Measurements from ENCODE around the gene GPR152. TPM values are rescaled to one million over a fixed set of nuclear protein-coding genes. Genes with fewer than 3 reads are reported as not detected.
A peak's percentile ranks its signal among the peaks of the same experiment; 100 is the strongest.
"Not testable (repeated sequence)": the region's sequence is repeated elsewhere in the genome, so short reads cannot be mapped to it uniquely, and the experiment has no call there.

Gene GPR152
- total RNA-seq, 1 donor, result not detected

- peak overlapping the region; percentile 99 for H2AFZ ChIP-seq (ENCODE audit: low read length)
- H3K4me3 ChIP-seq (ENCODE audit: insufficient read depth, low read length), result peak overlapping the region; percentile 82
- H3K9me3 ChIP-seq (ENCODE audit: low read depth, low read length), result no peaks in the 10 kb centered on the region
- no peak for DNase-seq (ENCODE audit: insufficient read length, low spot score, missing footprints)
- peaks cover 7% of the 10 kb centered on the region for H3K4me1 ChIP-seq (ENCODE audit: insufficient read depth, low read length)
- peaks cover 25% of the 10 kb centered on the region for H3K79me2 ChIP-seq (ENCODE audit: insufficient read depth, low read length)
- no peak for TF ChIP-seq CTCF (IDR thresholded peaks at IDR 0.05; ENCODE audit: extremely low read depth, low read depth, low read length)
- H3K36me3 ChIP-seq (ENCODE audit: insufficient read depth, low read length), result no peaks in the 10 kb centered on the region
- H3K4me2 ChIP-seq (ENCODE audit: insufficient read depth, low read length), result peak overlapping the region; percentile 82
- H3K27ac ChIP-seq (ENCODE audit: low read depth, low read length), result peak overlapping the region; percentile 86
- H4K20me1 ChIP-seq (ENCODE audit: insufficient read depth, low read length), result peaks cover 7% of the 10 kb centered on the region
- no peaks in the 10 kb centered on the region for H3K27me3 ChIP-seq (ENCODE audit: insufficient read depth, low read length)
Observed at GRCh38 chr11:67482275-67482826, 29.8 kb upstream of the GPR152 start.

- not testable (repeated sequence) for H3K4me3 ChIP-seq (ENCODE audit: insufficient read depth, low read length); H4K20me1 ChIP-seq (ENCODE audit: insufficient read depth, low read length); DNase-seq (ENCODE audit: insufficient read length, low spot score, missing footprints); H2AFZ ChIP-seq (ENCODE audit: low read length); H3K79me2 ChIP-seq (ENCODE audit: insufficient read depth, low read length); H3K27me3 ChIP-seq (ENCODE audit: insufficient read depth, low read length); H3K9me3 ChIP-seq (ENCODE audit: low read depth, low read length); H3K4me2 ChIP-seq (ENCODE audit: insufficient read depth, low read length); H3K4me1 ChIP-seq (ENCODE audit: insufficient read depth, low read length); H3K27ac ChIP-seq (ENCODE audit: low read depth, low read length); H3K36me3 ChIP-seq (ENCODE audit: insufficient read depth, low read length)
Observed at GRCh38 chr11:67477344-67478050, 25.0 kb upstream of the GPR152 start.

GRCh38 chr11:67476692-67477091, 24.2 kb upstream of the GPR152 start:
- not testable (repeated sequence) for H3K4me3 ChIP-seq (ENCODE audit: insufficient read depth, low read length); H4K20me1 ChIP-seq (ENCODE audit: insufficient read depth, low read length); H2AFZ ChIP-seq (ENCODE audit: low read length); DNase-seq (ENCODE audit: insufficient read length, low spot score, missing footprints); H3K36me3 ChIP-seq (ENCODE audit: insufficient read depth, low read length); H3K79me2 ChIP-seq (ENCODE audit: insufficient read depth, low read length); H3K27me3 ChIP-seq (ENCODE audit: insufficient read depth, low read length); H3K4me2 ChIP-seq (ENCODE audit: insufficient read depth, low read length); H3K9me3 ChIP-seq (ENCODE audit: low read depth, low read length); H3K4me1 ChIP-seq (ENCODE audit: insufficient read depth, low read length); H3K27ac ChIP-seq (ENCODE audit: low read depth, low read length)

- no peak overlapping the region for H3K4me3 ChIP-seq (ENCODE audit: insufficient read depth, low read length)
- no peaks in the 10 kb centered on the region for H4K20me1 ChIP-seq (ENCODE audit: insufficient read depth, low read length)
Observed at GRCh38 chr11:67472882-67473281, 20.4 kb upstream of the GPR152 start.

More at GRCh38 chr11:67472882-67473281, 20.4 kb upstream of the GPR152 start:
- TF ChIP-seq CTCF (IDR thresholded peaks at IDR 0.05; ENCODE audit: extremely low read depth, low read depth, low read length), result no peak
- H3K36me3 ChIP-seq (ENCODE audit: insufficient read depth, low read length), result no peaks in the 10 kb centered on the region
- no peak overlapping the region for H3K4me2 ChIP-seq (ENCODE audit: insufficient read depth, low read length)
- no peak for DNase-seq (ENCODE audit: insufficient read length, low spot score, missing footprints)
- peaks cover 6% of the 10 kb centered on the region for H3K79me2 ChIP-seq (ENCODE audit: insufficient read depth, low read length)
- no peak overlapping the region for H2AFZ ChIP-seq (ENCODE audit: low read length)
- H3K27ac ChIP-seq (ENCODE audit: low read depth, low read length), result no peak overlapping the region
- H3K27me3 ChIP-seq (ENCODE audit: insufficient read depth, low read length), result no peaks in the 10 kb centered on the region
- peaks cover 10% of the 10 kb centered on the region for H3K4me1 ChIP-seq (ENCODE audit: insufficient read depth, low read length)
- H3K9me3 ChIP-seq (ENCODE audit: low read depth, low read length), result no peaks in the 10 kb centered on the region
